RWPE1 (cell line): ENCODE results near the gene TERB1.

Experiments
- CTCF ChIA-PET: fragments of 350-600 bp; sonication (Branson Sonifier 250); formaldehyde crosslinking; extraction: SDS; loops from one replicate; lab custom pipeline; 2021; lab: Yijun Ruan, JAX
- POLR2A ChIA-PET: fragments of 400-600 bp; formaldehyde crosslinking; extraction: SDS; loops from one replicate; lab custom pipeline; 2020; ENCODE audit warnings: antibody characterized with exemption; ENCODE audit not compliant: low non-redundant PET; lab: Yijun Ruan, JAX
- DNase-seq: peaks from one replicate; pipeline ENCODE4 v3.0.0; 2012; ENCODE audit warnings: low spot score
- H3K27ac ChIP-seq: fragments of 450-650 bp; 2 replicates; pipeline ENCODE4 v1.5.1; 2017
- TF ChIP-seq, protein P1 (sequence below): fragments of 450-650 bp; conservative IDR thresholded peaks from 2 replicates; pipeline ENCODE4 v1.5.1; 2017; ENCODE audit warnings: low read depth, mild to moderate bottlenecking

TERB1 gene

DNA sequence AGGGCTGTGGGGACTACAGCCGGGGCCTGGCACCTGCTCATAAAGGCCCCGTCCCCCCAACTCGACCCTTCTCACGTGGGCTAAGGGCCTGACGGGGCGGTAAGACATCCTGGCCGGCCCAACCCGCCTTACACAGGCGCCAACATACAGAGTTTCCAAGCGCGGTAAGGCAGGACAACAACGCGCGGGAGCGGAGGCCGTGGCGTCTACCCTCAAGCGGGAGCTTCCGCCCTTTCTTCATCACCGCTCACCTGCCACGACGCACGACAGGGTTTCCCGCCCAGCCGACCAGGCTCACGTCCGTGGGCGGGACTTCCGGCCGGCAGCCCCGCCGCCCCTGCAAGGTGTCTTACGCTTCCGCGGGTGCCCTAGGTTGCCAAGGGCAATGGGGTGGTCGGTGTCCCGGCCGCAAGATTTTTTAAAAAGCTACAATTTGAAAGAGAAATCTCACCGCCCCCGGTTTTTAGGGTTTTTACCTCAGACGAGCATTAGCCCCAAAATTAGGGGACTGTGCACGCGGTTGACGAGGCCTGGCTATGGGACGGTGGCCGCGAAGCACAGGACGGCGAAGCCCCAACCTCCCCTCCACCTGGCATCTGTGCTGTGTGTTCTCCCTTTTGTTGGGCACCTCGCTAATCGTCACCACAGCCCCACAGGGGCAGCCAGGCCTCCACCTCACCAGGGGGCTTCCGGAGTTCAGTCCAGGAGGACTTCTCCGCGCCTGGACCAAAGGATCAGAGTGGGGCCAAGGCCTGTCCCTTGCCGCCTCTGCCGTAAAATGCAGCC lies at the start of gene TERB1:
Gene TERB1 (minus strand): TSS at position 265 of the 786 bp plus-strand sequence. CDS start 4,786 bp downstream, outside the sequence.
- no peak within 1 kb of the TSS for H3K27ac ChIP-seq
- no peak for DNase-seq
- ChIA-PET CTCF (interaction anchor here (0.6 to 1.0 kb wide), 2 partner anchors 29 to 146 kb away, joined by 4 to 6 read pairs; partner anchors contain the start of gene NAE1), POLR2A (no interaction called here)
- TF ChIP-seq, protein P1, sequence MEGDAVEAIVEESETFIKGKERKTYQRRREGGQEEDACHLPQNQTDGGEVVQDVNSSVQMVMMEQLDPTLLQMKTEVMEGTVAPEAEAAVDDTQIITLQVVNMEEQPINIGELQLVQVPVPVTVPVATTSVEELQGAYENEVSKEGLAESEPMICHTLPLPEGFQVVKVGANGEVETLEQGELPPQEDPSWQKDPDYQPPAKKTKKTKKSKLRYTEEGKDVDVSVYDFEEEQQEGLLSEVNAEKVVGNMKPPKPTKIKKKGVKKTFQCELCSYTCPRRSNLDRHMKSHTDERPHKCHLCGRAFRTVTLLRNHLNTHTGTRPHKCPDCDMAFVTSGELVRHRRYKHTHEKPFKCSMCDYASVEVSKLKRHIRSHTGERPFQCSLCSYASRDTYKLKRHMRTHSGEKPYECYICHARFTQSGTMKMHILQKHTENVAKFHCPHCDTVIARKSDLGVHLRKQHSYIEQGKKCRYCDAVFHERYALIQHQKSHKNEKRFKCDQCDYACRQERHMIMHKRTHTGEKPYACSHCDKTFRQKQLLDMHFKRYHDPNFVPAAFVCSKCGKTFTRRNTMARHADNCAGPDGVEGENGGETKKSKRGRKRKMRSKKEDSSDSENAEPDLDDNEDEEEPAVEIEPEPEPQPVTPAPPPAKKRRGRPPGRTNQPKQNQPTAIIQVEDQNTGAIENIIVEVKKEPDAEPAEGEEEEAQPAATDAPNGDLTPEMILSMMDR, result no peak

GRCh38 chr16:66850115-66850815 lies 48.9 kb upstream of the TERB1 start:
- ChIA-PET POLR2A (no interaction called here), CTCF (interaction anchor here (0.6 to 0.9 kb wide), 3 partner anchors 18 to 31 kb away, joined by 3 to 4 read pairs (median 4); no protein-coding TSS in a partner anchor)
- no peak for DNase-seq
- TF ChIP-seq, protein P1, result no peak
- H3K27ac ChIP-seq, result no peak overlapping the region

- H3K27ac ChIP-seq, result no peak overlapping the region
- POLR2A ChIA-PET, result no interaction called here
- DNase-seq, result no peak
- TF ChIP-seq, protein P1, result no peak
- CTCF ChIA-PET, result interaction anchor here (0.6 to 1.2 kb wide), 5 partner anchors 18 to 373 kb away, joined by 3 to 5 read pairs (median 4); partner anchors contain the start of gene NAE1
Observed at GRCh38 chr16:66849549-66849948, 48.2 kb upstream of the TERB1 start.

GRCh38 chr16:66849021-66849420 lies 47.6 kb upstream of the TERB1 start:
- no peak for DNase-seq
- CTCF ChIA-PET, result interaction anchor here (0.7 to 1.2 kb wide), 3 partner anchors 18 to 373 kb away, joined by 3 to 5 read pairs (median 4); partner anchors contain the start of gene NAE1
- POLR2A ChIA-PET, result no interaction called here
- H3K27ac ChIP-seq, result no peak overlapping the region
- TF ChIP-seq, protein P1, result no peak

GRCh38 chr16:66848172-66848571 lies 46.8 kb upstream of the TERB1 start:
- DNase-seq, result no peak
- no peak overlapping the region for H3K27ac ChIP-seq
- ChIA-PET CTCF (interaction anchor here (0.7 to 1.0 kb wide), 2 partner anchors 26 to 441 kb away, joined by 3 to 7 read pairs; no protein-coding TSS in a partner anchor), POLR2A (no interaction called here)
- TF ChIP-seq, protein P1, result no peak

DNA sequence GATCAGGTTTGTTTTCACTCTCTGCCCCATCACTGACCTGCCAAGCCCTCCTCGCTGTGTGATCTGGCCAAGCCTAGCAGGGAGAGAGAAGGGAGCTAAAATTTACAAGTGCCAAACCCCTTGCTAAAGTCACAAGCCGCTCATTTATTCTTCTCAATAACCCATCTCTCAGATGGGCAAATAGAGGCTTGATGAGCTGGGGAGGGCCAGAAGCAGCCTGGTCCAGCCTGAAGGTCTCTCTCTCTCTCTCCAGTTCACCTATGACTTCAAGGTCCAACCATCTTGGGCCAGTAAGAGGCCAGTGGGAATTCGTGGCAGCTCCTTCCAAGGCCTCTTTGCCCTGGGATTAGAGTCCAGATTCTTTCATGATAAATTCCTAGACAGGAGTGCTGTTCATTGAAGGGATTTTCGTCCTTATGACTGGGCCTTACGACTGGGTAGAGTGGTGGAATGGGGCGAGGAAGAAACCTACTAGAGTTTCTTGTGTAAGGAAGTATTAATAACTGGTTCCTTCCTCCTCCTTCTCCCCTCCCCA lies 46.2 kb upstream of the TERB1 start:
- ChIA-PET CTCF (interaction anchor here (0.7 to 1.0 kb wide), 2 partner anchors 26 to 441 kb away, joined by 3 to 7 read pairs; no protein-coding TSS in a partner anchor), POLR2A (no interaction called here)
- H3K27ac ChIP-seq, result no peak overlapping the region
- TF ChIP-seq, protein P1, result no peak
- DNase-seq, result no peak
